AG20443 (cell line): ENCODE results near the gene LAMB2.

Experiments
- DNase-seq: peaks from one replicate; pipeline ENCODE4 v3.0.0; 2012; ENCODE audit warnings: low spot score, mixed read lengths

LAMB2 gene

GRCh38 chr3:49161808-49162530 is 29.1 kb upstream of the LAMB2 start:
- DNase-seq, result no peak

GRCh38 chr3:49161197-49161596 is 28.3 kb upstream of the LAMB2 start:
- DNase-seq, result no peak

- no peak for DNase-seq
These were observed 25.9 kb upstream of the LAMB2 start for GRCh38 chr3:49158792-49159191.

- no peak for DNase-seq
These were observed 25.4 kb upstream of the LAMB2 start for GRCh38 chr3:49158103-49158709.

GRCh38 chr3:49157289-49157688 is 24.4 kb upstream of the LAMB2 start:
- DNase-seq, result no peak

- no peak for DNase-seq
These were observed 20.6 kb upstream of the LAMB2 start for GRCh38 chr3:49153349-49153912.

GRCh38 chr3:49151610-49152009 is 18.8 kb upstream of the LAMB2 start:
- DNase-seq, result no peak

GRCh38 chr3:49148159-49148558 is 15.3 kb upstream of the LAMB2 start:
- no peak for DNase-seq

GRCh38 chr3:49140080-49140479 is 7.2 kb upstream of the LAMB2 start:
- no peak for DNase-seq

GRCh38 chr3:49135499-49135898 is 2.6 kb upstream of the LAMB2 start:
- no peak for DNase-seq

- no peak for DNase-seq
These were observed 1.8 kb upstream of the LAMB2 start for GRCh38 chr3:49134471-49135265.

- DNase-seq, result peak; percentile 94
These were observed 539 bp upstream of the LAMB2 start for GRCh38 chr3:49133226-49133951.

GRCh38 chr3:49132073-49132436 is 795 bp downstream of the LAMB2 start:
- no peak for DNase-seq

GRCh38 chr3:49131576-49131975 is 1.3 kb downstream of the LAMB2 start:
- no peak for DNase-seq

- no peak for DNase-seq
These were observed 1.8 kb downstream of the LAMB2 start for GRCh38 chr3:49131040-49131439.

GRCh38 chr3:49124991-49125670 is 7.7 kb downstream of the LAMB2 start:
- no peak for DNase-seq

GRCh38 chr3:49124203-49124602 is 8.6 kb downstream of the LAMB2 start:
- no peak for DNase-seq

GRCh38 chr3:49123687-49124086 is 9.2 kb downstream of the LAMB2 start:
- no peak for DNase-seq

GRCh38 chr3:49122886-49123545 is 9.8 kb downstream of the LAMB2 start:
- no peak for DNase-seq

GRCh38 chr3:49122451-49122850 is 10.4 kb downstream of the LAMB2 start:
- DNase-seq, result no peak

GRCh38 chr3:49122022-49122421 is 10.8 kb downstream of the LAMB2 start:
- DNase-seq, result no peak
